HL-60/S4 treated with retinoic acid at 250 ng/mL for 4 days and 3 days (cell line): ENCODE data around the gene MYMK.

Experiments used
- in situ Hi-C: fragments of 300-500 bp; cut with MboI; formaldehyde crosslinking; loops from 2 replicates; pipeline ENCODE4 v1.7.0; 2022; ENCODE audit warnings: low sequenced_read_pairs

The MYMK gene

DNA sequence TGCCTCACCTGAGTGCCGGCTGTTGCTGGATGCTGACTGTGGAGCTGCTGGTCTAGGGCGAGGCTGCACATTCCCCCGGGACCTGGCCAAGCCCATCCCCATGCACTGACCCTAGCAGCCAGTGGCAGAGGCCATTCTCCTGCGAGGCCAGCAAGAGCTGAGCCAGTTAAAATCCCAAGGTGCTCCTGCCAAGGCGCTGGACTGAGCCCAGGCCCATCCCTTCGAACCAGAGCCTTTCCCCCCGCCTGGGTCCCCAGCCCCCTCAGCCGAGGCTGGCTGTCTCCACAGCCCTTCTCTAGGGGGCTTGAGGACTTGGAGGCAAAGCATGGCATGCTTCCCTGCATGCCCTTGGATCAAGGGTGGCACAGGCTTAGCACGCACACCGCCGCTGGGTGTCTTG, 11.3 kb upstream of the MYMK start:
- in situ Hi-C loops, result no loop called here

DNA sequence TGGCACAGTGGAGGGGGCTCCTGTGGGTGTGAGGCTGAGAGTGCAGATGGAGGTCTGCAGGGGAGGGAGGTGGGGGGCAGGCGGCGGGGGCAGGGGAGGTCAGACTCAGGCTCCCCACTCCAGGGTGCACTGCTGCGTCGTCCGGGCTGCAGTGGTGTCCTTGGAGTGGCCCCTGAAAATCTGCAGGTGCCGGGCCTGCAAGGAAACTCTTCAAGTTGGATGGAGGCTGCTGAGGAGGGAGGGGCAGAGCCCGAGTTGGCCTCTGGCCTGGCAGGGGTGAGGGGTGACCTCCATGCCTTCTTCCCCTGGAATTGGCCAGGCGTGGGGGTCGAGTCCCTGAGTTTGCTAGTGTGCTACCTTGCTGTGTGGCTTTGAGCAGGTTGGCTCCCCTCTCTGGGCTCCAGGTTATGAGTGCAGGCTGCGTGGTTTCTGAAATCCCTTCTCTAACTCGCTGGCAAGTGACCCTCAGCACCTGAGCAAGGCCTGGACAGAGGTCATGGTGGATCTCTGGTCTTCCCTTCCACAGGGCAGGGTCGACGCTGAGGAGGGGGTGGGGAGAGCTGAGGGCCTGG, 10.6 kb upstream of the MYMK start:
- in situ Hi-C loops, result no loop called here

DNA sequence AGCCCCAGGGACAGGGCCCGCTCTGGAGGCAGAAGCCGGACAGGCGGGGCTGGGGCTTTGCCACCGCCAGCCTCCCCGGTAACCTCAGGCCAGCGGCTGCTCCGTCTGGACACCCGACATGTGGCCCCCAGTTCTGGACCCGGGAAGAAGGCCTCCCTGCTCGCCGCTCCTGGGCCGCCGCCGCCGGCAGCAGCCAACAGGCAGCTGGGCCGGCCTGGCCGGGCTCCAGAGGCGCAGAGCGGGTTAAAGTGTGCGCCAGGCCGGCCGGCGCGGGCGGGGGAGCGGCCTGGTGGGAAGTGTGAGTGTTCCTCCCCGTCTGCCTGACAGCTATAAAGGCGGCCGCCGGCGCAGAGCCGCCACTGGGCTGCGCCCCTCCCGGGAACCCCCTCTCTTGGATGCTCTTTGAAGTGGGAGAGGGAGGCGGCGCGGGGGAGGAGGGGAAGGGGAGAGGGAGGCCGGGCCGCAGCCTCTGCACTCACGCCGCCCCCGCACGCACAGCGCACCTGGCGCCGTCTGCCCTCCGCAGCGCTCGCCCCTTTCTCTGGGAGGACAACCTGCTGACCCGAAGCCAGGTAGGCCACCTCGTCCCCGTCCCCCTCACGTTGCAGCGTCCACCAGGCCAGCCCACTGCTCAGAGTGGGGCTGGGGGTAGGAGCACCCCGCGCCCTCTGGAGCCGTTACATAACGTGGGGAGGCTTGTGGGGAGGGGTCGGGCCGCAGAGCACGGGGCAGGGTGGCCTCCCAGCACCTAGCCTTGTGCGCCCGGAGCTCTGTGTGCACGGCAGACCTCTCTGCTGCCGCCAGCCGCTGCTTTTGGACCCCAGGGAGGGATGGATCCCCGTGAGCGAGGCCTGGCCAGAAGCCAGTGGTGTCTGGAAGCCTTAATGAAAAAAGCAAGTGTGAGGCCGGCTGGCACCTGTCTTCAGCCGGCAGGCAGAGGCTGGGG, 9.9 kb upstream of the MYMK start, which contains the start of gene ADAMTSL2:
Gene ADAMTSL2 (plus strand): TSS at position 359 of the 946 bp plus-strand sequence. CDS start 2,009 bp downstream, outside the sequence.
- in situ Hi-C loops, result no loop called here

DNA sequence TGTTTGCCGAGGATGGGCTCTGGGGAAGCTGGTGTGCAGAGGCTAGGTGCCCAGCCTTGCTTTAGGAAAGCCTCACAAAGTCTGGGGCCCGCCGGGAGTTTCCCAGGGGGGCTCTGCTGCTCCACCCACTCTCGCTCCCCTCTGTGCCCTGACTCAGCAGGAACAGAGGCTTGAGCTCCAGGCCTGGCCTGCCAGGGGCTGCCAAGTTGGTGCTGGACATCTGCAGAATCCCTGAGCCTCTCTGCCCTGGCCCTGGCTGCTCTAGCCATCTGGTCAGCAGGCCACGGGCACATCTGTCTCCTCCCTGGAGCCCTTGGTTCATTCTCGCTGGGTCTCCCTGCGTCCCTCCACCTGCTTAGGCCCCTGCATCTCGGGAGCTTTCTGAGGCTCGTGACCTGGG, 9.1 kb upstream of the MYMK start:
- in situ Hi-C loops, result no loop called here

DNA sequence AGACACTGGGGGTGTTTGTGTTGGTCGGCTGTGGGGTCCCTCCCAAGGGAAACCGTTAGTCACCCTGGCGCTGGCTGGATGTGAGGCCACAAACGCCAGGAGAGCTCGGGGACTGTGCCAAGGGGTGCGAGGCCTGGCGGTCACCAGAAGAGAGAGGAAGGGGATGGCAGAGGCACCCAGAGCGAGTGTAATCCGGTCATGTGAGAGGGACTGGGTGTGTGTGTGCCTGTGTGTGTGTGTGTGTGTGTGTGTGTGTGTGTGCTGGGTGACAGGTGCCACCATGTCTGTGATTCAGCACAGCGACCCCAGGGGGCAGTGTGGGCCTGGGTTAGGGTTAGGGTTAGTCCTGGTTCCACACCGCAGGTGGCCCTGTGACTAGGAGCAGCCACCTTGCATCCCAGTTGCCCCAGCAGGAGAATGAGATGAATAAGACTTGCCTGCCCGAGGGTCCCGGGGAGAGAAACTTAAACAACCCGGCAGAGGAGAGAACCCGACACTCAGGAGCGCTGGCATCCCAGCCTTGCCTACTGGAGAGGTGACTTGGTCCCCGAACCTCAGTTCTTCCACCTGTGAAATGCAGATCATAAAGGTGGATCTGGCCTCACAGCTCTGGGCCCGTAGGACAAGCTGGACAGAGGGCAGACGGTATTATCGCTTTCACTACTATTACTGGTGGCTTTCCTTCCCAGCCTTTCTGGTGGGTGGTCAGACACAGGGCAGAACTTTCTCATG, 8.3 kb upstream of the MYMK start:
- in situ Hi-C loops, result no loop called here

DNA sequence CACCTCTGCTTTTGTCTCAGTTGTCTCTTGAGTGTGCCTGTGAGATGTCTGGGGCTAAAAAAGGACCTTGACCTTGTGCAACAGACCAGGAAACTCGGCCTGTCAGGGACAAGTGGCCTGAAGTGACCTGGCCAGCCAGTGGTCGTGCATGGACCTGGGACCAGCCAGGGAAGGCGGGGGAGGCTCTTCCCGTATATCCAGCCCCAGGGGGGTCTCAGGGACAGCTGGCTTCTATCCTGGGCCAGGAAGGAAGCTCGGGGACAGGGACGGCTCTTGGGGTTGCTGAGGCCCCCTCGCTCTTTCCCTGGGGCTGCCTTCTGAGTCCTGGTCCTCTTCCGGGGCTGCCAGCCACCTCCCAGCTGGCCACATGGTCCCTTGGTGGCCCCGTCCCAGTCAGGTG, 6.5 kb upstream of the MYMK start:
- in situ Hi-C loops, result no loop called here

DNA sequence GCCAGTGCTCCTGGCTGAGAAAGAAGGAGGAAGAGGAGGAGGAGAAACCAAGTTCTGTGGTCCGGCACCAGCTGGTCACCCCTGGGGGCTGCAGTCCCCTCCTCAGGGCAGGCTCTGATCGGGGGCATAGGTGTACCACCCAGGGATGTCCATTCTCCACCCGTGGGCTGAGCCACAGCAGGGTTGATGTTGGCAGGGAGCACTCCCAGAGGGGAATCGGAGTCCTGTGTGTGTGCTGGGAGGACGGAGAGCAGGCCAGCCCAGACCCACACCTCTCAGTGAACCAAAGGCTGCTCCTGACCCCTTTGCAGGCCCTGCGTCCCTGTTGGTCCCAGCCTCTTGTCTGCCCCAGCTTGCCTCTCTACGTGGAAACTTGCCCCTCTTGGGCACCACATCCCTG, 5.1 kb upstream of the MYMK start:
- in situ Hi-C loops, result no loop called here

DNA sequence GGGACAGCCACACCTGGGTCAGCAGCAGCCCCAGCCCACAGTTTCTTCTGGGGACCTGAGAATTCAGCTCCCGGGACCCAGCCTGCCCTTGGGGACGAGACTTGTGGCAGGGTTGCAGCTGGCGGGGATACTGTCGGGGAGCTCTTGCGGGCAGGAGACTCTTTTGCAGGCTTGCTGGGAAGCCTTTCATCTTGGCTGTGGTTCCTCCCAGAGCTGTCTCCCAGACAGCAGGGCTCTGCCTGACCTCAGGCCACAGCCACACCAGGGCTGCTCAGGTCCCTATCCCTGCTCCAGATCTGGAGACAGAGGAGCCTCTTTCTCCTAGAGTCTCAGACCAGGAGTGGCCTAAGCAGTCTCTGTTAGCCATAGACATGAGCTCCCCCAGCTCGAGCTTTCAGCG, 4.7 kb upstream of the MYMK start:
- in situ Hi-C loops, result no loop called here

DNA sequence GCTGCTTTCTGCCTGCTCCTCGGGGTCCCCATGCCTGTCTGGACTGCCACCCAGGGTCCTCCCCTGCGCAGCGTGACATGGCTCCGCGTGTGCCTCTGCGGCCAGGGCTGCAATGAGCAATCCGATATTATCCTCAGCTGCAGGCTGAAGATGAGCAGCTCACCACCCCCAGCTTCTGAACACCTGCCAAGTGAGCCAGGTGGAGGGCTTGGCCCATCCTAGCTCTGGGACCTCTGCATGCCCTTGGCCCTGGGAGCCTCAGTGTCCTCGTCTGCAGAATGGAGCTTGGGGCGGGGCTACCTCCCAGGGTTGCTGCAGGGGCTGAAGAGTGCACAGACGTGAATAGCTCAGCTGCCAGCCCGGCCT, 4.1 kb upstream of the MYMK start:
- in situ Hi-C loops, result no loop called here

DNA sequence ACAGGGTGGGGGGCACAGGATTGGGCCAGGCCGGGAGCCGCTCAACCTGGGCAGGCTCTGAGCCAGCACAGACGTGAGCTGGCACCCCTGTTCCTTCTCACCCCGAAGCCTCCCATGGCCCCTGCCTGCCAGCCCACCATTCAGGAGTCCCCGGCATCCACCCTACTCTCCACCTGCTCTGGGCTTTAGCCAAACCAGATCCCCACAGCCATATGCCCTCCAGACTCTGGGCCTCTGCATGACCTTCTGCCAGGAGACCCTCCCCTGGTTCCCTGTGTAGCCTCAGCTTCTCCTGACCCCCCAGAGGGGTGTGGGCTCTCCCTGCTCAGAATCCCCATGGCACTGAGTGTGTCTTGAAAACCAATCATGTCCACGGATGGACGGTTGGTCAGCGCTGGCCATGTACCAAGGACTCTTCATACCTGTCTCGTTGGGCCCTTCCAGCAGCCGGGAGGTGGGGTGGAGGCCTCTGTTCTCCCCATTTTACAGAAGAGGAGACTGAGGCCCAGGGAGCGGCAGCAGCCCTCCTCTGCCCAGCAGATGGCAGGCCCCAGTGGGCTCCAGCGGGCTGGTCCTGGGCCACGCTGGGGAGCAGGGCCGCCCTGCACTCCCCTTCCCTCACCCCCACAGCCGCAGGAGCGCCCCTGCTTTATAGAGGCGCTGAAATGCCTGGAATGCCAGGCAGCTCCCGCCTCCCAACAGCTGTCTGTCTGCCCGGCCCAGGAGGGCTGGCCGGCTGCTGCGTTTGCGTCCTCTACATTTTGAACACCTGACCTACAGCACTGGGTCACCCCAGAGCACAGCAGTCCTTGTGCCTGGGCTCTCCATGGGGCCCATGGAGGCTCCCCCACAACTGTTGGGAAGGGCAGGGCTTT, 3.5 kb upstream of the MYMK start:
- in situ Hi-C loops, result no loop called here

DNA sequence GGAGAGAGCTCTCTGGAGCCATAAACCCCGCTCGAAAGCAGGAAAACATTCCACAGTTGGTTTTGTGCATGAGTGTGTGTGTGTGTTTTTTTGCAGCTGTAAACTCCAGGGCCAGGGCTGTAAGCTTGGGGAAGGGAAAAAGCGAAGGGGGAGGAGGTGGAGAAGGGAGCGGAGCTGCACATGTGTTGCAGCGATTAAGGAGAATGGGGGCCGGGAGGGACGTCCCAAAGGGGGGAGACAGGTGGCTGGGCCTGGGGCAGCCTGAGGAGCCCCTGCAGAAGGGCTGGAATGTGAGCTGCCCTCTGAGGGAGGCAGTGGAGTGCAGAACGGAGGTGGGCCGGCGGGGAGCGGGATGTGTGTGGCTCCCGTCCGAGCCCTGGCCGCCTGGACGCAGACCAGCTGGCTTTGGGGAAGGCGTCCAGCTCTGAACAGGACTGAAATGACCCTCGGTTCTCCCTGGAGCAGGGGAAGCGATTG, 2.7 kb upstream of the MYMK start:
- in situ Hi-C loops, result no loop called here

DNA sequence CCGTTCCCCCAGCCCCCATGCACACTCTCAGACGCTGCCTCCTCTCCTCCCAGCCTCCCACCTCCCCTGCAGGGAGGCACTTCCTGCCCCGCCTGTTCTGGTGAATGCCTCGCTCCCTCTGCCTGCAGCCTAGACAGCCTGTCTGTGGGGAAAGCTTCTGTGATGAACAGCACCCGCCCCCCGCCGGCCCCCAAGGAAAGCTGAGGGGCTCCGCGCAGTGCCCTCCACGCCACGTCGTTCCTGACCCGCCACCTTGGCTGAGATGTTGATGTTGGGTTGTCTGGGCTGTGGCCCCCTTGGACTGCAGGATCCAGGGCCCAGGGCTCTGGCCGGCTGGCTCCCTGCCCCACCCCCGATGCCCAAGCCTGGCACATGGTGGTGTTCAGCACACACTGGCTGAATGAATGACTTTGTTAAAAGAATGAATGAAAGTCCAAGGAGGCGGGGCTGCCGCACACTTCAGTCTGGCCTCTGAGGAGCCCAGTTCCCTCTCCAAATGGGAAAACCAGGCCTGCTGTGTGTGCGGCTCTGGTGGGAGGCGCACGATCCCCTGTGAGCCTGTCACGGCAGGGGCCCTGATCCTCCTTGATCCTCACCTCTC, 2.1 kb upstream of the MYMK start:
- in situ Hi-C loops, result no loop called here

DNA sequence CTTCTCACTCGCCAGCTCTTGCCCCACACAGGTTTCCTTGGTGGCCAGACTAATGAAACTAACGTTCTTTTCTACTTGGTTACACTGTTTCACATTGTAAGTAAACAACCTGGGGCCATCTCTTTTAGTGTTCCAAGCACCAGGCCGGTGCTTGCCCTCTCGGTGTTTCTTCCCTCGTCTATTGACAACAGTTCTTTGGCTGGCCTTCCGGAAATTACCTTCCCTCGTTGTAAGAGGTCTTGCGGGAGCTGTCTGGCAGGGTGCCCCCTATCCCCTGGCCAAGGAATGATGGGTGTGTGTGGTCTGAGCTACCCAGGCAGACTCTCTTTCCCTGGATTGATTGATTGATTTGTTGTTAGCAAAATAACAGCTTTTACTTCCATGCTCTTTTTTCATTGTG, 918 bp upstream of the MYMK start:
- in situ Hi-C loops, result no loop called here

DNA sequence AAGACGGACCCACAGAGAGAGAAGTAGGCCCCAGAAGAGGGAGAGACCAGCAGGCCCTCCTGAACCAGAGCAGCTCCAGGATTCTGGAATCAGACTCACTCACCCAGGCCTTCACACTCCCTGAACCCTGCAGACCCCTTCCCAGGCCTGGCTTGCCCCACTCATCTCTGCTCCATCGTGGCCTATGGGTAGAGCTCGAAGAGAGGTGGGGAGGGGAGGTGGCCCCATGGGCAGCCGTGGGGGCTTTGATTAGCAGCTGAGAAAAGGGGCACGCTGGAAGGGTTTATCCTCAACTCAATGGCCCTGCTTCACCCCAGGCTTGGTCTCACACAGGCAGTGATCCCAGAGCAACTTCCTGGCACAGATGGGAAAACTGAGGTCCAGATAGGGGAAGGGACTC, 613 bp downstream of the MYMK start:
- in situ Hi-C loops, result no loop called here

DNA sequence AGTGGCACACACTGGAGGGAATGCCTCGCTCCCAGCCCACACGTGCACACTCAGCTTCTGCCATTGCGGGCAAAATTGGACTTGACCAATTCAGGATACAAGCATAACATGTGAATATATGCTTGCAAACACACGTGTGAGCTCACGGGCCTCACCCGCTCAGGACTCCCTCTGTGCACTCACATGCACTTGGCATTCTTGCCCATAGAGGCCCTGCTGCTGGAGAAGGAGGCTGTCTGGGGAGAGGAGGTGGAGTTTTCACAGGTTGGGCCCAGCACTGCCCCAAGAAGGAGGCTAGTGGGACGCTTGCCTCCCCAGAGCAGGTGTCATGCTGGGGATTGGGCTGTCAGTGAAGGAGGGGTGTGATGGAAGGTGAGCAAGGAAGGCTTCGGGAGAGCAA, 1.7 kb downstream of the MYMK start:
- in situ Hi-C loops, result no loop called here

DNA sequence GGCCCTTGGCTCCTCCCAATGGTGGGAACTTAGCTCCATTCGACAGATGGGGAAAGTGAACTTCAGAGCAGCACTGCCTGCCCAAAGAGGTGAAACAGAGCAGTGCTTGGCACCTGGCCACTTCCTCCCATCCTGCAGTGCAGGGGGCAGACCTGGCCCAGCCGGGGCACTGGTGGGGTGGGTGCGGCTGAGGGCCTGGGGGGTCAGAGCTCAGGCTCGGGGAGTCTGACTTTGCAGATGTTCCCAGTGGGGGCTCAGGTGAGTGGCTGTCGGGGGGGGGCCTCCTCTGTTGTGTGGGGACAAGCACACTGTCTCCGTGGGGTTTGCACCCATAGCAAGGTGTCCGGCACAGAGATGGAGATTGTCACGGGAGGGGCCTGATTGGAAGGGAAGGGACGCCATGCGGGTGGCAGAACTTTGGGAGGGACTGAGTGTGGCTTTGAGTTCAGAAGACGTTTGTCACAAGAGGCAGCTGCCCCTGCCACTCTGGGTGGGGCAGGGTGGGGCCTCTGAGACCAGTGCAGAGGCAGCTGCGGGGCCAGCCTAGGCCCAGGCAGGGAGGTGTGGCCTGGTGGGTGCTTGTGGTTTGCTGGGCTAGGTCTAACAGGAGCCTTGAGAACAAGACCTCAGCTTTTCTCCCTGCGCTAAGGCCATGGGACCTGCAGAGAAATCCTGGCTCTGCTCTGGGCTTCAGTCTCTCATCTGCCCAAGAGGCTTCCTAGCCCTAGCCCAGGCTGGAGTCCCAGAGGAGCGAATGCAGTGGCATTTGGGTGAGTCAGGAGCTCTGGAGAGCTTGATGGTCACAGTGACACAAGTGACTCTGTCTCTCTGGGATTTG, 2.5 kb downstream of the MYMK start:
- in situ Hi-C loops, result no loop called here

DNA sequence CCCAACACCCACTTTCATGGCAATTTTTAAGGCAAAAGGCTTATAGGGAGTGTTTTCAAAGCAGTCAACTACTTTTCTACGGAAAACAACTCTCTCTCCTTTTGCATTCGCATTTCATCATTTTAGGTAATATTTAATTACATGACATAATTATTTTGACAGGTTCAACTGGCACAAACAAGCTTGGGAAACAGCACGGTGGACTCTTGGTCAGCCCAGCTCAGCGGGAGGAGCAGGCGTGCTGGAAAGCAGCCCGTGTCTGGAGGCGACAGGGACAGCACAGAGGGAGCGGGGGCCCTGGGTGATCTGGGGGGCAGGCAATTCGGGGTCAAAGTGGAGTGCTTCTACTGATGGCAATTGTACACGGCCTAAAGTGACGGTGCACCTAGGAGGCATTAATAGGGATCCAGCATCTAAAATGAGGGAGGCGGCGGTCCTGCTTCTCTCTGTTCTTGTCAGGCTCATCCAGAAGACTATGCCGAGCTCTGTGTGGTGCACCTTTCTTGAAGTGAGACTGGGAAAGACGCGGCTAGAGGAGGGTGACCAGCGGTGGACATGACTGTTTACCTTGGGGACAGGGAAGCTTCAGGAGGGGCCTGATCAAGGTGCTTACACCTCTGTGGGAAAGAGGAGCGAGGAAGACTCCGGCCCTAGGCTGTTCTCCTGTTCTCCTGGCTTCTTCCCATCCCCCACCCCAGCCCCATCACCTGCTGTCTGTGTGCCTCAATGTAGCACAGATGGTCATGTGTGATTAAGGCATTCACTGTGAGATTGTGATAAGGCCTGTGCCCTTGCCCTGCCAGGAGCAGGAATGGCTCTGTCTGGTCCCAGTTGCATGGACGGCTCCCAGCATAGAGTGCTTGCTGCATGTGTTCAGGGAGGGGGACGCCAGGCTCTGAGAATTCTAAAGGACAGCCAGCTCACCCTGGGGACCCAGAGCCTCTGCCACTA, 3.4 kb downstream of the MYMK start:
- in situ Hi-C loops, result no loop called here

DNA sequence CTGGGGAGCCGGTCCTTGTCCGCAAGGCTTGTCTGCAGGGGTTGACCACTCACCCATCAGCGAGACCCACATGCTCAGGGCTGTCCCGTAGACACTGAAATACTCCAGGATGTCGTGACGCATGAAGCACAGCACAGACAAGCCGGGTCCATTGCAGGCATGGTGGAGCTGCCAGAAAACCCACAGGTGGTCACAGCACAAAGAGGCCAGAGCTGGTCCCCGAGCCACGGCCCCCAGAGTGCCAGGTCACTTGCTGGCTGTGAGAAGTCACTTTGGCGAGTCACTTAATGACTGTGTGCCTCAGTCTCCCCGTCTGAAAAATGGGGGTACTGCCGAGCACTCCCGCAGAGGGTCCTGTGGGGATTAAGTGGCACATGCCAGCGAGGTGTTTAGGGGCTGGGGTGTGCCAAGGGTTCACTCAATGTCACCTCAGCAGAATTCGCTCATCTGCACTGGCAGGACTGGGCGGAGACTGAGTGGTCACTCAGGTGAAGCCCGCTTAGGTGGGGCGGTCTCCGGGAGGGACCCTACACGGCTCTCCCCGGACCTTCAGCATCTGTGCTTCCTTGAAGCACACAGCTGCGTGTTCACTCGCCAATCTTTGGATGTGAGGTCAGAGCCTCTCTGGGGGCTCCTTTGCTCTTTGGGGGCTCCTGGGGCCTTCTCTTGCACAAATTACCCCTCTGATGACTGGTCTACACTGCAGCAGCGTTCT, 4.5 kb downstream of the MYMK start:
- in situ Hi-C loops, result no loop called here
